Head of caudate nucleus (tissue), 42 donors: ENCODE results near the gene SDCCAG8.

Experiments used
- DNase-seq, 42 donors: peaks; one replicate each; pipeline versions ENCODE4 v3.0.0 to v3.0.0-alpha.2; 2020 to 2021; ENCODE audit warnings: mixed read lengths in 7 of 42
- intact Hi-C: fragments of 100-400 bp; cut with DNase I; formaldehyde crosslinking; loops from one replicate; pipeline ENCODE4 v1.15.0; 2022

The SDCCAG8 gene

DNA sequence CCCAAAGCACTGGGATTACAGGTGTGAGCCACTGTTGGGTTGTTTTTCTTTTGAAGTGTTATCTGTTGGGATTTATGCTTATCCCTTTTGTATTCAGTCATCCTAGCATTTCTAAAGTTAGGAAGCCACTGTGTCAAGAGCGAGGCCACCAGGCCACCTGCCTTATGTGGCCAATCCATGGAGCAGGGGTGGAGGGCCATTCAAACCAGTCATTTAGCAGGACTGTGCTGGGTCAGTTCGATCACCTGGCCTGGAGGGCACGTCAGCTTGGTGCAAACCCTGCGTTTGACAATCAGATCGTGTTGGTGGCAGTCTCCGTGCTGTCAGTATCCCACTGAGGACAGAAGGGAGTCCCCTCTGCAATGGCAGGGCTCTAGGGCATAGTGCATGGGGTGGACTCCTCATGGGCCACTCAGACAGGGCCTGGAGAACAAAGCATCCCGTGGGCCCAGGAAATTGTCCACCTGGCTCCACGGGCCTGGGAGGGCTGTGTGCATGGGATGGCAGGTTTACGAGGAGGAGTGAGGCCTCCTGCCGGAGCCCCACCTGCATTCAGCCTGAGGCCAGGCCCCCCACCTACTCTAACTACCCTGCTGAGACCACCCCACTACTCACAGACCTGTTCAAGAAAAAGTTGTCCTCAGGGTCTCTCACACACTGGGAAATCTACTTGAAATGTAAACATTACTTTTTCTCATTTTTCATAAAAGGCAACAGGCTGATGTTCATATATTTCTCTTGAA, 242.3 kb downstream of the SDCCAG8 start:
- intact Hi-C loops = no loop called here

DNA sequence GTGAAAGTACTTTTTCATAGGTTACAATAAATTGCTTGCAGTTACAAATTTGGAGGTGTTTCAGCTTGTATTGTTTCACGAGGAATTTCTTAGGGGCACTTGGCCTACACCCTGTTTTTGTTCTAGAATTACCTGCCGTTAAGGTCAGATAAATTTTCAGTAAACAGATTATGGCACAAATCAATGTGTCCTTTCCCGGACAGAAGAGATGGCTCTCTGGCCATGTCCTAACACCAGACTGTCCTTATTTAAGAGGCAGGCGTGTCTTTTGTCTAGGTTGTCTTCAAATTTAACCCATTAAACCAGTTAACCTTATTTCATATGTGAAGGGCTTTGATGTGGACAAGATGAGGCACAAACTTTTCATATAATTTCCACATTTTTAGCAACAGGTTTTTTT, 243.4 kb downstream of the SDCCAG8 start:
- intact Hi-C loops = no loop called here

More for the DNA sequence above, 242.3 kb downstream of the SDCCAG8 start:
- peak in 1 of 42 donors; percentile 41 for DNase-seq

DNA sequence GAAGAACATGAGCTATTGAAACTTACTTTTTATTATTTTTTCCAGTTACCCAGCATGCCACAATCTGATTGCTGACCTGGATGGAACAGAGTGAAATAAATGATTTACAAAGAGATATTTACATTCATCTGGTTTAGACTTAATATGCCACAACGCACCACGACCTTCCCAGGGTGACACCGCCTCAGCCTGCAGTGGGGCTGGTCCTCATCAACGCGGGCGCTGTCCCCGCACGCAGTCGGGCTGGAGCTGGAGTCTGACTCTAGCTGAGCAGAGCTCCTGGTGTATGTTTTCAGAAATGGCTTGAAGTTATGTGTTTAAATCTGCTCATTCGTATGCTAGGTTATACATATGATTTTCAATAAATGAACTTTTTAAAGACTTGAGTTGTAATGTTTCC, 243.9 kb downstream of the SDCCAG8 start:
- peak in 2 of 42 donors; percentile 14 to 44 for DNase-seq
- intact Hi-C loops = no loop called here

More for the DNA sequence above, 243.4 kb downstream of the SDCCAG8 start:
- DNase-seq = peak in 1 of 42 donors; percentile 33

DNA sequence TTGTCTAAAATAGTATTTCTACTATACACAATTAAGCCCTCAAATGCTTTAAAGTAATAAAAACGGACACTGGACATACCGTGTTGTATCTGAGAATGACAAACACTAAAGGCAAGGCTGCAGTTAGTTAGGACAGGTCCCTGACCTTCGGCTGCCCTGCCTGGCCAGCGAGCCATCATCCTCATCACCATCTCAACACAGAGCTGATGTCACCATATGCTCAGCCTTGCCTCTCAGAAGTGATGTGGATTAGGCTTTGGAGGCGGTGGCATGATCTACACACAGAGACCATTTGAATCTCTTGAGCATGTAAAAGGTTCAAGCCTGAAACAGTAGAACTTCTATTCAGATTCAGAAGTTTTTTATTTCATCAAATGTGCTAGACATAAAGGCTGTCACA, 244.7 kb downstream of the SDCCAG8 start:
- DNase-seq = peak in 2 of 42 donors; percentile 14 to 41

DNA sequence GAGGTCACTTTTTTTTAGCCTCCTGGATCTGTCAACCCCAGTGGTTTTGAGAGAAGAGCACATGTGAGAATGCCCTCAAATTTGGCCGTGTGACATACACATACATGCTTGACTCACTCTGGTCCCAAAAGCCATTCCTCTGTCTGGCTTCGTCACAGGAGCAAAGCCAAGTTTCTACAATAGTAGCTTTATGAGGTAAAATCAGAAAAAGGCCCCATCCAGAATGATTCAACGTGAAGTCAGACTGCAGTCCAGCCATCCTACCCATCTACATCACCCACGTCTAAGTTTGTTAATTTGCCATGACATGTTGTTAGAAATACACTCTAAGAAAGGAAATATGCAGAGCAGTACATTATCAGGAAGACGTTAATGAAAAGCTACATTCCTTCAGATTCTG, 245.2 kb downstream of the SDCCAG8 start:
- intact Hi-C loops = no loop called here
- DNase-seq = peak in 5 of 42 donors; percentile 44 to 74 (median 47)

More for the DNA sequence above, 244.7 kb downstream of the SDCCAG8 start:
- intact Hi-C loops = no loop called here

DNA sequence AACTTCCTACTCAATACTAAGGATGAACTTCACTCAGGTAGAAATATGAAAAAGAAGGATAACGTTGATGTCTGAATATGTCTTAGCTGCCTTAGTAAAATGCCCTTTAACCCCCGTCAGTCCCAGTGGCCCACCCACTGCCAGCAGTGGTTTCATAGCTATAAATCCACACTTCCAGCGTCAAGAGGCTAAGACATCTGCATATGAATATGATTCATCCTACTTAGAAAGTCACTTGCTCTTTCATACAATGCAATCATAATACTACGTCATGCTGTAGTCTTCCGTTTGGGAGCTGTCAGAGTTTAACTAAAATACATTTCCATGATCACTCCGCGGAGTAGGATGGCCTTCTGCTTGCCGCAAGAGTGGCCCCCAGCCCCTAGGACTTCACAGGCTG, 247.3 kb downstream of the SDCCAG8 start:
- intact Hi-C loops = no loop called here
- peak in 1 of 42 donors; percentile 41 for DNase-seq

DNA sequence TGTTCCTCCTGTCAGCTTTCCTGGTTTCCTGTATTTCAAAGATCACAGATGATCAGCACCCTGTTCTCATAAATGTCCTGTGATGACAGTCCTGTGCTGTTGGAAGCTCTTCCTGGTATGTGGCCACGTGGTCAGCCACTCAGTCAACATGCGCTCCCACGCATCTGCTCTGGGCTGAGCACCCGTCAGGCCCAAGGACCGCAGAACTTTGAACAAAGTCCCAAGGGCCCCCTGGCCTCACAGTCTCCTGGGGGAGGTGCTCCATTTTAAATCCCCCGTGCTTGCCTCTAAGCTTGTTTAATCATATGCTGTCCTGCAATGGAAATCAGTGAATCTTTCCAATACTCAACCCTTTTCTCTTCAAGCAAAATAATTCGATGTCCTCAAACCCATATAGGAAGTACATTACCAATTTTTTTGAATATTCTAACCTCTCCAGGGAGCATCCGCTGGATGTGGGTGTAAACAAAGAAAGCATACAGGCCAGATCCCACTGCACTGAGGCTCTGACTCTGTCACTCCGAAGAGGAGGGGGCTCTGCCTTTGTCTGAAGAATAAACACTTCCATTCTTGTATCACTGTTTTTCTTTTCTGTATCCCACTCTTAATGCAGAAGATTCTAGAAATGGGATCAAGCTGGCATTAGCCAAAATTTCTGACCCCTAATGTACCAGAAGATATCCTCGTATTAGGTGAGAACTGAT, 250.3 kb downstream of the SDCCAG8 start:
- intact Hi-C loops = no loop called here
- peak in 15 of 42 donors; percentile 37 to 79 (median 56) for DNase-seq

DNA sequence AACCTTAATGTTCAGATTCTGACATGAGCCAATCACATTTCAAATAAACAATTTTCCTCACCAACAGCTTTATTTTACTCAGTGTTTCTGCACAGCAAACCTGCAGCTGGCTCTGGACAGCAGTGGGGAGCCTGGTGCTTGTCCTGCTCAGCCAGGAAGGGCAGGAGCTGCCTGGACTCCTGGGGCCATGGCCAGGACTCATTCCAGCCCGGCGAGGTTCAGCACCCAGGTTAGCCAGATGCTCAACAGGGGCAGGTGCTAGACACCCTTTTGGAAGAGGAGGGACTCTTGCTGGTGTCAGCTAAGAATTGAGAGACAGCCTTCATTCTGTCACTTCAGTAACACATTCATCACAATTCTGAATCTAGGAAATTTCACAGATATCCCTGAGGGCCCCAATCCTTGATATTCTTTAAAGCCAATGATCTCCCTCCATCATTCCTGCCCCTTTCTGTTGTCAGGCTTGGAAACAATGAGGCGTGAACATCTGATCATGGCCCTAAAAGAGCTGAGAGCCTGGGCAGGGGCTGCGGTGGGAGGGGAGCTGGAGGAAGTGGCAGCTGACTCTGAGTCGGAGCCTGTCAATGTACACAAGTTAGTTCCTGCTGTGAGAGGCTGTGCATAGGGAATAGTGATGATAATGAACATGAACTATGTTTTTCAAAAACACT, 251.3 kb downstream of the SDCCAG8 start:
- intact Hi-C loops = no loop called here
- peak in 13 of 42 donors; percentile 37 to 72 (median 53) for DNase-seq

DNA sequence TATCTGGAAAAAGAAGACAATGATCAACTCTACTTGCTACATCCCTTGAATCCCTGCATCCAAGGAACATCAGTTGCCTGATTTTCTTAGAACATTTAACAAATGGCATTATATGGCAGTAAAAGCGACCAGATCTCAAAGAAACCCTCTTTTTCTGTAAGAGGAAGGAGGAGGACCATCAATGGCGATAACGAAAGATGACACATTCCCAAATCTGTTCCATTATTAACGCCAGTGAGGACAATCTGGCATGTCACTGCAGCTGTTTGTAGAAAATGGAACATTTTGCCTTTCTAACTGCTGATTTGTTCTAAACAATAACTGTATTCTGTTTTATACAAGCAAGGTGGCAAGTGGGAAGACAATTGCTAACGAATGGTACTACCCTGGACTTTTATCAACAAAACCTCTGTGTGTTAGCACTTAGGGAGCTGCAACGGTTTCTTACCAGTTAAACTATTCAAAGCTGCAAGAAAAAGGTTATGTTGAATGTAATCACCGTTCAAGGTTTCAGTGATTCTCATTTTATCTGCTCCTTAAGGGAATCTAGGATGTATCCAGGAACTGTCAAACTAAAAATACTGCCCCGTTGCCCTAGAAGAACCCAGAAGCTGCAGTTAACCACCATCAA, 251.9 kb downstream of the SDCCAG8 start:
- intact Hi-C loops = no loop called here
- DNase-seq = peak in 1 of 42 donors; percentile 41

DNA sequence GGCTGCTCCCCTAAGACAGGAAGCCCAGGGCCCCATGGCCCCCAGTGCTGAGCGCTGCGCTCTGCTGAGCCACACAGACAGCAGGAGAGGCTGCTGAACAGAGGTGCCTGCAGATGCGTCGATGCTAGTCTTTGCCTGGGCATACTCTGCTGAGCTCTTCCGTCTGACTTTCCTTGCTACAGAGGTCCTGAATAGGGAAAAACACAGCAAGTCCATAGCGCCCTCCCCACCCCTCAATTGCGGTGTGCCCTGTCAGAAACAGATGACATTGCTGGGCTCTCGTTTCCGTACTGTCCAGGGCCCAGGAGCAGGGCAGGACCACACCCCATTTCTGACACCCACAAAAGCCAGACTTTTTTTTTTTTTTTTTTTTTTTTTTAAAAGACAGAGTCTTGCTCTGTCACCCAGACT, 252.5 kb downstream of the SDCCAG8 start:
- intact Hi-C loops = no loop called here
- DNase-seq = peak in 7 of 42 donors; percentile 36 to 63 (median 51)

DNA sequence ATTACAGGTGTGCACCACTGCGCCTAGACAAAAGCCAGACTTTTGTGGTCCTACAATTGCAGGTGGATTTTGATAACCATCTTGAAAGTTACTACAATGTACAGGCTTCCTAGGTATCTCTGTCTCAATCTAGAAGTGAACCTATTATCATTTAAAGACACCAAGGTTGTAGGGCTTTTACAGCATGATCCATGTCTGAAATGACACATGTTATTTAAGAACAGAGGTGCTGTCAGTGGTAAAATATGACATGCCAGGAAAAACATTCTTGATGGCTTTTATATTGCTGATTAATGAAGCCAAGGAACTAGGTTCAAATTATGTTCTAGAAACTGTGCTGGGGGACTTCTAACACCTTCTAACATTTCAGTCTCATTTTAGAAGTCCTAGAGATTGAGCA, 253.1 kb downstream of the SDCCAG8 start:
- DNase-seq = no peak
- intact Hi-C loops = no loop called here

DNA sequence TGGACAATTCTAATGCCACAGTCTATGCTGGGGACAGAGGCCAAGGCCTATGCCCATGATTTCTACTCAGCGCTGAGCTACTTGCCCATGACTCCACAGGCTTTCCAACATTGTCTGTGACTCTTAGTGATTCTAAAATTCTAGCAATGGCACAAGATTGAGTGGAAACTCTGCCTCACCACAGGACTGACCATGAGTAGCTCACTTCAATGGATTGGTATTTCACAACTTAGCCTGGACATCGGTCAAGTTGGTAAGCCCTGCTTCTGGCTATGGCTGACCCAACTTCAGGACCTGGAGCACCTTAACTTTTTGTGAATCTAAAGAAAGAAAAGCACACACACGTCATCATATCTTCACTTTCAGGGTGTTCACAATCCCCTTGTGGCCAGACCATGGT, 255.1 kb downstream of the SDCCAG8 start:
- no peak for DNase-seq
- intact Hi-C loops = no loop called here

DNA sequence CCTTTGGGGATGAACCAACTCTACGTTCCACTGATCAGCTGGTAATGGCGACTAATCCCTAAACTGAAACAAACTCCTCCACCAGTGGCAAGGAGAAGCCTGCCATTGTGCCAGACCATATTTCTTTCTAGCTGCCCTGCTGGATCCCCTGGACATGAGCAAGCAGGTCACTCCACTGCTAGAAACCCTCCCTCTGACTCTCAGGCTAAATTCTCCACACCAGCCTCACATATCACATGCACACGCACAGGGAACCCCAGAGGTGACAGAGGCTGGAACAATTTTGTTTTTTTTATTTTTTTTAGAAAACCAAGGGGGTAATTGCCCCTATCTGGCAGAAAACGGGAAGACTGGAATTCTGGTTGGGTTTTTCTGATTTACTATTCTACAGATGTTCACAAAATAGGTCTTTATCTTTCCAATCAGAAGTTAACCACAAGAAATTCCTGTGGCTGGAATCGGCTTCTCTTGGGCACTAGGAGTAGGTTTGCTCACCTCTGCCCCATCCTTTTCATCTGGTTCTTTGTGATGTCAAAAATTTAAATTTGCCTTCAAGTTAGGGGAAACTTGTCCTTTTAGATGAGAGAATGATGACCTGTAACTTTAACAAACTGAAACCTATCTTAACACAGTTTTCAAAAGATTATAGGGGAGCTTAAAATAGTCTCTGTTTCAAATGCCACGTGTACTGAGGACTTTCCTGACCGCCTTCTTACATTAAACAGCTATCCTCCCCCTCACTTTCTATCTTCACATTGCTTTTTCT, 258.1 kb downstream of the SDCCAG8 start:
- no peak for DNase-seq
- intact Hi-C loops = no loop called here

DNA sequence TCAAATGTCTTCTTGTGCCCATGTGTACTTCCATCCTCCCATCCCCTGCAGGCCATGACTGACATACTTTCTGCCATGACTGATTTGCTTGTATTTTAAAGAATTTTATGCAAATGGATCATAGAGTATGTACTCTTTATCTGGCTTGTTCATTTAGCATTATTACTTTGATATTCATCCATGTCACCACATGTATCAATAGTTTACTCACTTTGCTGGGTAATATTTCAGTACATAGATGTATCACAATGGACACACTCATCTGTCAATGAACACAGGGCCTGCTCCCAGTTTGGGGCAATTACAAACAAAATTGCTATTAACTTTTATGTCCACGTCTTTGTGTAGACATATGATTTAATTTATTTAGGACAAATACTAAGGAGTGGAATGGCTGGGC, 259.1 kb downstream of the SDCCAG8 start:
- no peak for DNase-seq
- intact Hi-C loops = no loop called here

DNA sequence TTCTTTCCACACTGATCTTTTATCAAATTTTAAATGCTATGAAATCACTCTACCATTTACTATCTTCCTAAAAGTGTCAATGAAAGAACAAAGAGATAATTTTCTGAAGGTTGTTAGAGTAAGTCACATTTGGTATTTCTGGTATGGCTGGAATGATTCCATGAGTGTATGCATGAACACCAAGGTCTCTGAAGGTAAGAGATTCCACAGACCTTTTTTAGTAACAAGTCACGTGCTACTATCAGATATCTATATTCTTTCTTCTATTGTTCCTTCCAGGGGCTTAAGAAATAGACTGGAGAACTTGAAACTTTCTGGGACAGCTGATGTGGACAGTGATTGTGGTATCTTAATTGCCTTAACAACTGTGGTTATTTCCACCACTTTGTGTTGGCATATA, 265.0 kb downstream of the SDCCAG8 start:
- no peak for DNase-seq
- intact Hi-C loops = no loop called here

DNA sequence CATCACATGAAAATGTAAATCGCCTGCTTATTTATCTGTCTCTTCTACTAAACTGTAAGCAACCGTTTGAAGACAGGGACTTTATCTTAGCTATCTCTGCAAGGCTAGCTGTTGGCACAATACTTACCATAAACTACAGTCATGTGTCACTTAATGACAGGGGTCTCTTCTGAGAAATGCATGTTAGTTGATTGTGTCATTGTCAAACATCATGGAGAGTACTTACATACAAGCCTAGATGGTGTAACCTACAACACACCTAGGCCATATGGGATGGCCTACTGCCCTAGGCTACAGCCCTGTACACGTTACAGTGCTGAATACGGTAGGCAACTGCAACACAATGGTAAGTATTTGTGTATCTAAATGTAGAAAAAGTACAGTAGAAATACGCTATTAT, 267.9 kb downstream of the SDCCAG8 start:
- DNase-seq = no peak
- intact Hi-C loops = no loop called here

DNA sequence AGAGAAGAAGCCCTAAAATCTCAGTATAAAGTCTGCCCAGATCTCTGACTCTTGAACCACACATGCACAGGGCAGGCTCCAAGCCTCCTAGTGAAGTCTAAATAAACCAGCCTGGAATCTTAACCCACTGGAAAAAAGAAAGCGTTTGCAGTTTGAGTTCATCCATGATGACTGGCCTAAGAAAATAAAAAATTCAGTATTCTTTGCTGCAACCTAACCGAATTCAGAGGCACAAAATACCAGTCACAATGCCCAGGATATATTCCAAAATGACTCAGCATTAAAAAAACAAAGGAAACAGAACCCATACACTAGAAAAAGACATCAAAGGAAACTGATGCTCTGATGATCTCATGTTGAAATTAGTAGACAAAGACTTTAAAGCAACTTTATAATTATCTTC, 269.2 kb downstream of the SDCCAG8 start:
- intact Hi-C loops = no loop called here
- DNase-seq = no peak

DNA sequence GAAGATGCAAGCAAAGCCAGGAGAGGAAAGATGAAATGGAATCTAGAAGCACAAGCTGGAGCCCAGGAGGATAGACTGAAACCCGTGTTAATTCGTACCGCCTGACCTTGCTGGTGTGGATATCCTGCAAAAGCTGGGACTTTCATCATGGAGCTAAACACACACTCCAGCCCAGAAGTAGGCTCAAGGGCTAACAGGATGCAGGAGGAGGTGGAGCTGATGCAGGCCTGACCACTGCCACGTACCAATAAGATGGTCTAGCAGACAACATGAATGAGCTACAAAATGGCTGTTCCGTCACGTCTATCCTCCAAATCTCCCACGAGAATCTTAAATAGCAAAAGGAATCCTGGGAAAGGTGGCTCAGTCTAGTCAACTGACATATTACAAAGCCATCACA, 270.3 kb downstream of the SDCCAG8 start:
- intact Hi-C loops = no loop called here
- DNase-seq = no peak
